BE2C (cell line): ENCODE results near the gene NF1.
"Not testable (repeated sequence)": the region's sequence is repeated elsewhere in the genome, so short reads cannot be mapped to it uniquely, and the experiment has no call there.

Experiments used
- DNase-seq: peaks from one replicate; pipeline ENCODE4 v3.0.0-alpha.2; 2020
- H3K27me3 ChIP-seq: fragments of 250-450 bp; sonication (Bioruptor Pico); 2 replicates; pipeline ENCODE4 v1.5.1; 2020; ENCODE audit warnings: mild to moderate bottlenecking
- H3K36me3 ChIP-seq: fragments of 250-450 bp; sonication (Bioruptor Pico); 2 replicates; pipeline ENCODE4 v1.5.1; 2020; ENCODE audit warnings: mild to moderate bottlenecking
- H3K4me1 ChIP-seq: fragments of 250-450 bp; sonication (Bioruptor Pico); 2 replicates; pipeline ENCODE4 v1.5.1; 2020
- H3K4me3 ChIP-seq: 2 replicates; pipeline ENCODE4 v1.5.1; 2011; ENCODE audit warnings: low read depth, low read length
- H3K9me3 ChIP-seq: fragments of 250-450 bp; sonication (Bioruptor Pico); 2 replicates; pipeline ENCODE4 v1.5.1; 2020
- TF ChIP-seq, protein P1 (sequence below): IDR thresholded peaks from 2 replicates; pipeline ENCODE4 v1.5.1; 2012; ENCODE audit warnings: mild to moderate bottlenecking, low read depth, low read length

NF1 gene

GRCh38 chr17:31251970-31252328 is 157.2 kb downstream of the NF1 start:
- TF ChIP-seq, protein P1, sequence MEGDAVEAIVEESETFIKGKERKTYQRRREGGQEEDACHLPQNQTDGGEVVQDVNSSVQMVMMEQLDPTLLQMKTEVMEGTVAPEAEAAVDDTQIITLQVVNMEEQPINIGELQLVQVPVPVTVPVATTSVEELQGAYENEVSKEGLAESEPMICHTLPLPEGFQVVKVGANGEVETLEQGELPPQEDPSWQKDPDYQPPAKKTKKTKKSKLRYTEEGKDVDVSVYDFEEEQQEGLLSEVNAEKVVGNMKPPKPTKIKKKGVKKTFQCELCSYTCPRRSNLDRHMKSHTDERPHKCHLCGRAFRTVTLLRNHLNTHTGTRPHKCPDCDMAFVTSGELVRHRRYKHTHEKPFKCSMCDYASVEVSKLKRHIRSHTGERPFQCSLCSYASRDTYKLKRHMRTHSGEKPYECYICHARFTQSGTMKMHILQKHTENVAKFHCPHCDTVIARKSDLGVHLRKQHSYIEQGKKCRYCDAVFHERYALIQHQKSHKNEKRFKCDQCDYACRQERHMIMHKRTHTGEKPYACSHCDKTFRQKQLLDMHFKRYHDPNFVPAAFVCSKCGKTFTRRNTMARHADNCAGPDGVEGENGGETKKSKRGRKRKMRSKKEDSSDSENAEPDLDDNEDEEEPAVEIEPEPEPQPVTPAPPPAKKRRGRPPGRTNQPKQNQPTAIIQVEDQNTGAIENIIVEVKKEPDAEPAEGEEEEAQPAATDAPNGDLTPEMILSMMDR, result no peak
- H3K4me3 ChIP-seq, result no peak overlapping the region
- no peak for DNase-seq
- no peaks in the 10 kb centered on the region for H3K36me3 ChIP-seq
- no peaks in the 10 kb centered on the region for H3K27me3 ChIP-seq
- H3K4me1 ChIP-seq, result no peaks in the 10 kb centered on the region; the same call in 1 of the 2 replicates
- no peaks in the 10 kb centered on the region for H3K9me3 ChIP-seq

- TF ChIP-seq, protein P1, result no peak
- H3K36me3 ChIP-seq, result no peaks in the 10 kb centered on the region
- H3K4me1 ChIP-seq, result no peaks in the 10 kb centered on the region; the same call in 1 of the 2 replicates
- no peaks in the 10 kb centered on the region for H3K9me3 ChIP-seq
- no peak overlapping the region for H3K4me3 ChIP-seq
- DNase-seq, result no peak
- no peaks in the 10 kb centered on the region for H3K27me3 ChIP-seq
These were observed 158.0 kb downstream of the NF1 start for GRCh38 chr17:31252741-31253140.

DNA sequence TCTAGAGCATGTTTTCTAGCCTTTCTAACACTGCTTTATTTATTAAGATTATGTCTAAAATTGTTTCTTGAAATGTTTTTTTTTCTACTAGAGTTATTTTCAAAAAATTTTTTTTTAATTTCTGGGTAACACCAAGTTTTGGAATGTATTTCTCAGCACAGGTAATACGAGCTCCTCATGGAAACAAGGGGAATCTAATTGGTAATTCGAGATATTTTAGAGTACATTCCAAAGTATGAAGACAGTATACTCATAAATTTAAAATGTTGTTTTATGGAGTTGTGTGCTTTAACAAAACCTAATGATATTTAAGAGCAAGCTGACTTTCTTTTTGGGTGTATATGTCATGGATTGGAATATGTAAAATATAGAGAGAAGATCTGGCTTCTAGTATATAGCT is 159.9 kb downstream of the NF1 start:
- Histone ChIP-seq H3K9me3 (no peaks in the 10 kb centered on the region), H3K27me3 (no peaks in the 10 kb centered on the region), H3K4me1 (no peaks in the 10 kb centered on the region; the same call in 1 of the 2 replicates), H3K36me3 (no peaks in the 10 kb centered on the region), H3K4me3 (no peak overlapping the region)
- TF ChIP-seq, protein P1, result no peak
- DNase-seq, result no peak

DNA sequence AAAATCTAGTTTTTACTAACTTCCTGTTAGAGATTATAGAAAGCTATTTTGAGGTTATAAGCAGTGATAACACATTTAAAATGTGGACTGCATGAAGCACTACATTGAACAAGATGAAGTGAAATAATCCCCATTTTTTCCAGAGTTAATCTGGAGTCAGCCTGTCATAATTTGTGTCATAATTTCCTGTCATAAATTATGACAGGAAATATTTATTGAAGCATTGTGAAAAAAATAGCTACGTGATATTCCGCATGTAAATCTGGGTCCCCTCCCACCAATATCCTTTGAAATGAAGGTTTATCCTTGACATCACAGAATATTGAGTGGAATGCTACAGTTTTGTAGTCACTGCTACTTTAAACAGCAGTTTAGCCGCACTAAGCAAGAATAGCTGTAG is 162.2 kb downstream of the NF1 start:
- TF ChIP-seq, protein P1, result no peak
- Histone ChIP-seq H3K36me3 (no peaks in the 10 kb centered on the region; the same call in 1 of the 2 replicates), H3K27me3 (no peaks in the 10 kb centered on the region), H3K4me1 (no peaks in the 10 kb centered on the region), H3K4me3 (no peak overlapping the region), H3K9me3 (no peaks in the 10 kb centered on the region)
- DNase-seq, result no peak

- H3K27me3 ChIP-seq, result no peaks in the 10 kb centered on the region
- TF ChIP-seq, protein P1, result no peak
- H3K36me3 ChIP-seq, result no peaks in the 10 kb centered on the region; the same call in 1 of the 2 replicates
- H3K4me1 ChIP-seq, result no peaks in the 10 kb centered on the region
- H3K4me3 ChIP-seq, result no peak overlapping the region
- H3K9me3 ChIP-seq, result no peaks in the 10 kb centered on the region
- DNase-seq, result no peak
These were observed 165.4 kb downstream of the NF1 start for GRCh38 chr17:31260151-31260550.

GRCh38 chr17:31261601-31262000 is 166.8 kb downstream of the NF1 start:
- Histone ChIP-seq H3K4me1 (no peaks in the 10 kb centered on the region), H3K9me3 (no peaks in the 10 kb centered on the region), H3K36me3 (no peaks in the 10 kb centered on the region; the same call in 1 of the 2 replicates), H3K4me3 (no peak overlapping the region), H3K27me3 (no peaks in the 10 kb centered on the region)
- no peak for DNase-seq
- TF ChIP-seq, protein P1, result no peak

DNA sequence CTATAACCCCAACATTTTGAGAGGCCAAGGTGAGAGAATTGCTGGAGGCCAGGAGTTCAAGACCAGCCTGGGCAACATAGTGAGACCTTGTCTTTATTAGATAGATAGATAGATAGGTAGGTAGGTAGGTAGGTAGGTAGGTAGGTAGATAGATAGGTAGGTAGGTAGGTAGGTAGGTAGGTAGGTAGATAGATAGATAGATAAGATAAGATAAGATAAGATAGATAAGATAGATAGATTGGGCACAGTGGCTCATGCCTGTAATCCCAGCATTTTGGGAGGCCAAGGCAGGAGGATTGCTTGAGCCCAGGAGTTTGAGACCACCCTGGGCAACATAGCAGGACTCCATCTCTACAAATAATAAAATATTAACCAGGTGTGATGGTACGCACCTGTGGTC is 168.1 kb downstream of the NF1 start:
- not testable (repeated sequence) for H3K9me3 ChIP-seq, H3K27me3 ChIP-seq, H3K4me3 ChIP-seq, H3K4me1 ChIP-seq, H3K36me3 ChIP-seq, DNase-seq
